ENCODE data around the gene AAMP. TPM values are rescaled to one million over a fixed set of nuclear protein-coding genes. Genes with fewer than 3 reads are reported as not detected.

AAMP gene
- total RNA-seq, 4 donors from 2014 or later: 104 to 169 (median 144) TPM

DNA sequence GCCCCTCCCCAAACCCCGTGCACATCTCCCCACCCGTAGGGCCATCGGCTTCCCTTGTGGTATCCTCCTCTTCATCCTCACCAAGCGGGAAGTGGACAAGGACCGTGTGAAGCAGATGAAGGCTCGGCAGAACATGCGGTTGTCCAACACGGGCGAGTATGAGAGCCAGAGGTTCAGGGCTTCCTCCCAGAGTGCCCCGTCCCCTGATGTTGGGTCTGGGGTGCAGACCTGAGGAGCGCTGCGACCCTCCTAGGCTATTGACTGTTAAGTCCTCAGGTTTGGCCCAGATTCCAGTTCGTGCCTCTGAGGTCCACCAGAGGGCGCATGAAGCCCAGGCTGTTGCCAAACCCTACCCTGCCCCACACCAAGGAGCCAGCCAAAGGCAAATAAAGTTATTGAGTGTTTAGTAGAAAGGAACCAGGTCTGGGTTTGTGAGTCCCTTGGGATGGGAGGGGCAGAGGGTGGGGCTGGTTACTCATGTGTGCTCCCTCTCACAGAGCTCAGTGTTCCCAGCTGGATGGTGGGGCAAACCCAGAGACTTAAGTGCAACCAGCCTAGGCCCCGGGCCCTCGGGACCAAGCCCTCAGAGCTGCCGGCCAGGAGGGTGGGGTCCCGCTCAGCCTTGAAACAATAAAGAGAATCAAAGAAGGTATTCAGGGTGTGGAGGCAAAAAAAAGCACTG is 2.7 kb upstream of the AAMP start:
- WGBS: 21% methylated on average over 16 of the region's 18 CpGs
- TF ChIP-seq POLR2AphosphoS5 (IDR thresholded peaks at IDR 0.05) (peak; percentile 83 to 84), POLR2A (IDR thresholded peaks at IDR 0.05; ENCODE audit: low read depth) (no peak), EP300 (IDR thresholded peaks at IDR 0.05) (no peak)
- TF ChIP-seq, protein P1, sequence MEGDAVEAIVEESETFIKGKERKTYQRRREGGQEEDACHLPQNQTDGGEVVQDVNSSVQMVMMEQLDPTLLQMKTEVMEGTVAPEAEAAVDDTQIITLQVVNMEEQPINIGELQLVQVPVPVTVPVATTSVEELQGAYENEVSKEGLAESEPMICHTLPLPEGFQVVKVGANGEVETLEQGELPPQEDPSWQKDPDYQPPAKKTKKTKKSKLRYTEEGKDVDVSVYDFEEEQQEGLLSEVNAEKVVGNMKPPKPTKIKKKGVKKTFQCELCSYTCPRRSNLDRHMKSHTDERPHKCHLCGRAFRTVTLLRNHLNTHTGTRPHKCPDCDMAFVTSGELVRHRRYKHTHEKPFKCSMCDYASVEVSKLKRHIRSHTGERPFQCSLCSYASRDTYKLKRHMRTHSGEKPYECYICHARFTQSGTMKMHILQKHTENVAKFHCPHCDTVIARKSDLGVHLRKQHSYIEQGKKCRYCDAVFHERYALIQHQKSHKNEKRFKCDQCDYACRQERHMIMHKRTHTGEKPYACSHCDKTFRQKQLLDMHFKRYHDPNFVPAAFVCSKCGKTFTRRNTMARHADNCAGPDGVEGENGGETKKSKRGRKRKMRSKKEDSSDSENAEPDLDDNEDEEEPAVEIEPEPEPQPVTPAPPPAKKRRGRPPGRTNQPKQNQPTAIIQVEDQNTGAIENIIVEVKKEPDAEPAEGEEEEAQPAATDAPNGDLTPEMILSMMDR (IDR thresholded peaks at IDR 0.05): peak; percentile 91 to 94 (median 91)
- Histone ChIP-seq H3K4me3 (peak overlapping the region in 3 of 4 donors; percentile 7 to 94 (median 25)), H3K4me1 (peaks cover 47 to 72% (median 51%) of the 10 kb centered on the region in 4 donors), H3K27me3 (no peaks in the 10 kb centered on the region), H3K27ac (replicated peaks in 1 of 4) (peak overlapping the region; percentile 73 to 79 (median 76)), H3K36me3 (peaks cover 42 to 55% (median 47%) of the 10 kb centered on the region in 4 donors), H3K9me3 (no peaks in the 10 kb centered on the region)
- peak; percentile 97 for DNase-seq (ENCODE audit: extremely low spot score)
- intact Hi-C loops (cut with DNase I): loop anchor here (5.0 kb wide), 1 partner anchor 125 kb away; the partner anchor contains the start of gene CTDSP1

GRCh38 chr2:218271865-218272530 is 2.1 kb upstream of the AAMP start:
- Histone ChIP-seq H3K4me1 (peaks cover 47 to 77% (median 51%) of the 10 kb centered on the region in 4 donors), H3K4me3 (peak overlapping the region; percentile 7 to 94 (median 90)), H3K9me3 (no peaks in the 10 kb centered on the region), H3K27ac (replicated peaks in 1 of 4) (peak overlapping the region; percentile 73 to 79 (median 76)), H3K27me3 (no peaks in the 10 kb centered on the region), H3K36me3 (peaks cover 35 to 55% (median 47%) of the 10 kb centered on the region in 4 donors)
- no peak for DNase-seq (ENCODE audit: extremely low spot score)
- intact Hi-C loops (cut with DNase I): loop anchor here (5.0 kb wide), 1 partner anchor 125 kb away; the partner anchor contains the start of gene CTDSP1
- TF ChIP-seq, protein P1 (IDR thresholded peaks at IDR 0.05): no peak
- TF ChIP-seq POLR2A (IDR thresholded peaks at IDR 0.05; ENCODE audit: low read depth): no peak
- TF ChIP-seq POLR2AphosphoS5 (IDR thresholded peaks at IDR 0.05): no peak
- TF ChIP-seq EP300 (IDR thresholded peaks at IDR 0.05): no peak
- WGBS: 62% methylated on average over 5 of the region's 5 CpGs

GRCh38 chr2:218271487-218271797 is 1.5 kb upstream of the AAMP start:
- Histone ChIP-seq H3K27me3 (no peaks in the 10 kb centered on the region), H3K4me3 (peak overlapping the region; percentile 86 to 94 (median 90)), H3K27ac (replicated peaks in 1 of 4) (peak overlapping the region; percentile 73 to 79 (median 76)), H3K4me1 (peaks cover 47 to 80% (median 51%) of the 10 kb centered on the region in 4 donors), H3K36me3 (peaks cover 32 to 55% (median 47%) of the 10 kb centered on the region in 4 donors), H3K9me3 (no peaks in the 10 kb centered on the region)
- no peak for TF ChIP-seq POLR2A (IDR thresholded peaks at IDR 0.05; ENCODE audit: low read depth)
- TF ChIP-seq EP300 (IDR thresholded peaks at IDR 0.05): no peak
- no peak for TF ChIP-seq POLR2AphosphoS5 (IDR thresholded peaks at IDR 0.05)
- TF ChIP-seq, protein P1 (IDR thresholded peaks at IDR 0.05): no peak
- 67% methylated on average over 4 of the region's 4 CpGs for WGBS
- no peak for DNase-seq (ENCODE audit: extremely low spot score)
- intact Hi-C loops (cut with DNase I): loop anchor here (5.0 kb wide), 1 partner anchor 126 kb away; the partner anchor contains the start of gene CTDSP1

DNA sequence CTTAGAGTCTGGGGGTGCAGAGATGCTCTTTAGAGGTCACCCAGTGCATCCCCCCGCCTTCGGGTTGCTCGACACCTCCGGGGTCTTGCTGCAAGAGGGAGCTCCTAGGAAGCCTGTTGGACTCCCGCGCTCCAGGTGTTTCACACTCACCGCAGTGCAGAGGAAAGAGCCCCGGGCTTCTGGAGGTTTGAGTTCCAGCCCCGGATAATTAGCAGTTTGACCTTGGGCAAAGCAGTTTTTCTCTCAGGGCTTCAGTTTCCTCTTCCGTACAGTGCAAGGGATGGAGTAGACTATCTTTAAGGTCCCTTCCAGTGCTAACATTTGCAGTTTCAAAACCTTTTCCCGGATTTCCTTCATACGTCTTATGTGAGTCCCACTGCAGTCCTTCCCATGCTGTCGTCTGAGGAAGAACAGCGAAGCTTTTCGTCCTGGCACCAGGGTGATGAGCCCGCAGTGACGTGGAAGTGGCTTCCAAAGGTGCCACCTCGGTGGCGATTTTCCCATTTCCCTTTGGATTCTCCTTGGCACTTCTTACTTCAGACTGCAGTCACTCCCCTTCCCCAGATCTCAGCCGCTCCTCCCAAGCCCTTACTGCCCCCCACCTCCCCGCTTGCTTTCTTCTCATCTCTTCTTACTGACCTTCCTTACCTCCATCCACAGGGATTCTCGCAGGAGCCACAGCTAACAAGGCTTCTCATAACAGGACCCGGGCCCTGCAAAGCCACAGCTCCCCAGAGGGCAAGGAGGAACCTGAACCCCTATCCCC is 967 bp upstream of the AAMP start:
- Histone ChIP-seq H3K36me3 (peaks cover 32 to 55% (median 47%) of the 10 kb centered on the region in 4 donors), H3K9me3 (no peaks in the 10 kb centered on the region), H3K27me3 (no peaks in the 10 kb centered on the region), H3K4me3 (peak overlapping the region; percentile 86 to 94 (median 90)), H3K27ac (replicated peaks in 1 of 4) (peak overlapping the region; percentile 73 to 79 (median 76)), H3K4me1 (peaks cover 47 to 80% (median 52%) of the 10 kb centered on the region in 4 donors)
- DNase-seq (ENCODE audit: extremely low spot score): no peak
- 4% methylated on average over 21 of the region's 23 CpGs for WGBS
- intact Hi-C loops (cut with DNase I): loop anchor here (5.0 kb wide), 1 partner anchor 126 kb away; the partner anchor contains the start of gene CTDSP1
- TF ChIP-seq, protein P1 (IDR thresholded peaks at IDR 0.05): no peak
- peak in 1 of 2 donors; percentile 17 for TF ChIP-seq POLR2AphosphoS5 (IDR thresholded peaks at IDR 0.05)

All from esophagus muscularis mucosa (tissue), 4 donors.